ENCODE results near the gene LANCL2. TPM values are rescaled to one million over a fixed set of nuclear protein-coding genes. Genes with fewer than 3 reads are reported as not detected.
A peak's percentile ranks its signal among the peaks of the same experiment; 100 is the strongest.
"Not testable (repeated sequence)": the region's sequence is repeated elsewhere in the genome, so short reads cannot be mapped to it uniquely, and the experiment has no call there.

Gene LANCL2
- total and polyA plus RNA-seq, 10 donors = 4.7 to 13.5 (median 9.6) TPM

DNA sequence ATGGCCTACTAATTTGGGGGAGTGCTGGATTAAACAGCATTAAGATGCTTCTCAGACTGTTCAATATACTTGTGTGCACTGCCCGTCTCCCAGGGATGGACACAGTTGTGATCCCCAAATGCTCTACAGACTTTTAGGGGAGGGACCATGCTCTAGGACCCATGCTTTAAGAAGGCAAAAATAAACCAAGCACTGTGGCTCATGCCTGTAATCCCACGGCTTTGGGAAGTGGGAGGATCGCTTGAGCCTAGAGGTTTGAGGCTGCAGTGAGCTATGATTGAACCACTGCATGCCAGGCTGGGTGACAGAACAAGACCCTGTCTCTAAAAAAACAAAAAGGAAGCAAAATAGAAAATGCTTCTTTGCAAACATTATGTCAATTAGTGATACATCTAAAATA is 104.6 kb downstream of the LANCL2 start:
- Histone ChIP-seq H3K9me3 (no peaks in the 10 kb centered on the region), H3K4me1 (peaks cover 0 to 23% (median 8%) of the 10 kb centered on the region in 6 donors), H3K36me3 (peaks cover 0 to 85% (median 27%) of the 10 kb centered on the region in 6 donors), H3K27ac (peak overlapping the region in 5 of 8 donors; percentile 6 to 77 (median 42)), H3K27me3 (replicated peaks in 1 of 7) (no peaks in the 10 kb centered on the region), H3K4me3 (no peak overlapping the region)
- WGBS, 5 donors = 54 to 80% (median 57%) methylated on average over 3 of the region's 3 CpGs
- no peak for DNase-seq
- TF ChIP-seq, protein P1, sequence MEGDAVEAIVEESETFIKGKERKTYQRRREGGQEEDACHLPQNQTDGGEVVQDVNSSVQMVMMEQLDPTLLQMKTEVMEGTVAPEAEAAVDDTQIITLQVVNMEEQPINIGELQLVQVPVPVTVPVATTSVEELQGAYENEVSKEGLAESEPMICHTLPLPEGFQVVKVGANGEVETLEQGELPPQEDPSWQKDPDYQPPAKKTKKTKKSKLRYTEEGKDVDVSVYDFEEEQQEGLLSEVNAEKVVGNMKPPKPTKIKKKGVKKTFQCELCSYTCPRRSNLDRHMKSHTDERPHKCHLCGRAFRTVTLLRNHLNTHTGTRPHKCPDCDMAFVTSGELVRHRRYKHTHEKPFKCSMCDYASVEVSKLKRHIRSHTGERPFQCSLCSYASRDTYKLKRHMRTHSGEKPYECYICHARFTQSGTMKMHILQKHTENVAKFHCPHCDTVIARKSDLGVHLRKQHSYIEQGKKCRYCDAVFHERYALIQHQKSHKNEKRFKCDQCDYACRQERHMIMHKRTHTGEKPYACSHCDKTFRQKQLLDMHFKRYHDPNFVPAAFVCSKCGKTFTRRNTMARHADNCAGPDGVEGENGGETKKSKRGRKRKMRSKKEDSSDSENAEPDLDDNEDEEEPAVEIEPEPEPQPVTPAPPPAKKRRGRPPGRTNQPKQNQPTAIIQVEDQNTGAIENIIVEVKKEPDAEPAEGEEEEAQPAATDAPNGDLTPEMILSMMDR (IDR thresholded peaks at IDR 0.05 in 8 of 11, conservative IDR thresholded peaks at IDR 0.05 in 3 of 11) = no peak
- TF ChIP-seq POLR2AphosphoS5 (IDR thresholded peaks at IDR 0.05) = no peak
- TF ChIP-seq POLR2A (IDR thresholded peaks at IDR 0.05) = no peak
- intact Hi-C loops (cut with DNase I; ENCODE audit: low total_unique reads) = no loop called here

DNA sequence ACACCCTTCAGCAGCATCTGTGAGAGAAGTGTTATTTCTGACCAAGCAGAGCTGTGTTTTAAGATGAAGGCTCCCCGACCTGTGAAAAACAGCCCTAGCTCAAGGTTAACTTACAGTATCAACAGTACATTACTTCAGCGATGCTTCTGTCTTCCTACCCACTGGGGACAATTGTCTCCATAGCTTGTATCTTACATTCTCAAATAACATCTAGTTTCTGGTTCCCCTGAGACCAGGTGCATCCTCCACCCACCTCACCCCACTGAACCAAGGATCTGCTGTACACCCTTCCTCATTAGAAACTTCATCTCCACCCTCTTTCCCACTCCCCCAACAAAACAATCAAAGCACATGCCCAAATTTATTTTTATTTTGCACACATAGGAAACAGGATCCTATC is 105.1 kb downstream of the LANCL2 start:
- peaks cover 0 to 27% (median 13%) of the 10 kb centered on the region in 6 donors for H3K4me1 ChIP-seq
- H3K27me3 ChIP-seq (replicated peaks in 1 of 7) = no peaks in the 10 kb centered on the region
- no peaks in the 10 kb centered on the region for H3K9me3 ChIP-seq
- H3K4me3 ChIP-seq = no peak overlapping the region
- H3K36me3 ChIP-seq = peaks cover 0 to 85% (median 21%) of the 10 kb centered on the region in 6 donors
- H3K27ac ChIP-seq = peak overlapping the region in 5 of 8 donors; percentile 6 to 77 (median 42)
- intact Hi-C loops (cut with DNase I; ENCODE audit: low total_unique reads) = no loop called here
- 42 to 80% (median 75%) methylated on average over 2 of the region's 2 CpGs for WGBS, 5 donors
- DNase-seq = no peak
- TF ChIP-seq POLR2AphosphoS5 (IDR thresholded peaks at IDR 0.05) = no peak
- TF ChIP-seq POLR2A (IDR thresholded peaks at IDR 0.05) = no peak
- TF ChIP-seq, protein P1 (IDR thresholded peaks at IDR 0.05 in 8 of 11, conservative IDR thresholded peaks at IDR 0.05 in 3 of 11) = no peak

DNA sequence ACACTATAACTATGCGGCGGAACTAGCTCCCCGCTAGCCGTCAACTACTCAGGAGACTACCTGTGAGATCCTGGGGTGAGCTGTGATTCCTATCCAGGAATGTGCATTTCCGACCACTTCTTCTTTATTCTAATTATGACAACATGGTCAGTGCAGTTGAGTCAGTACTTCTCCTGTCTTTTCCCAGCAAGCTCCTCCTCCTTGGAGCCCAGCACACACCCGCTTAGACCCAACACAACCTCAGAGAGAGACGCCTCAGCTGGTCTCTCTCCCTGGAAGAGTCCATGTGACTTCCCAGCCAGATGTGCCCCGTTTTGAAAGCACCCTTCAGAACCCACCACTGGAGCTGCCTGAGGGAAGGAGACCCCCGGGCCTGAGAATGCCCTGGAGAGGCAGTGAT is 106.5 kb downstream of the LANCL2 start:
- H3K27me3 ChIP-seq (replicated peaks in 1 of 7); H3K27ac ChIP-seq; intact Hi-C loops (cut with DNase I; ENCODE audit: low total_unique reads); DNase-seq; H3K9me3 ChIP-seq; H3K4me3 ChIP-seq: not testable (repeated sequence)
- whole genome bisulfite sequencing, 5 donors = 87 to 100% (median 90%) methylated on average over 1 to 4 of the region's 9 CpGs
- peaks cover 0 to 85% (median 19%) of the 10 kb centered on the region in 6 donors for H3K36me3 ChIP-seq
- H3K4me1 ChIP-seq = peaks cover 0 to 41% (median 23%) of the 10 kb centered on the region in 6 donors

- WGBS, 5 donors = 98 to 100% (median 100%) methylated on average over 1 to 6 of the region's 14 CpGs; no CpG with 5 or more reads in 2 of the 5 donors
- Histone ChIP-seq H3K36me3 (peaks cover 0 to 85% (median 19%) of the 10 kb centered on the region in 6 donors), H3K4me1 (peaks cover 0 to 45% (median 23%) of the 10 kb centered on the region in 6 donors)
- H3K4me3 ChIP-seq; H3K9me3 ChIP-seq; intact Hi-C loops (cut with DNase I; ENCODE audit: low total_unique reads); H3K27ac ChIP-seq; H3K27me3 ChIP-seq (replicated peaks in 1 of 7); DNase-seq: not testable (repeated sequence)
Observed at GRCh38 chr7:55472406-55472805, 107.3 kb downstream of the LANCL2 start.

DNA sequence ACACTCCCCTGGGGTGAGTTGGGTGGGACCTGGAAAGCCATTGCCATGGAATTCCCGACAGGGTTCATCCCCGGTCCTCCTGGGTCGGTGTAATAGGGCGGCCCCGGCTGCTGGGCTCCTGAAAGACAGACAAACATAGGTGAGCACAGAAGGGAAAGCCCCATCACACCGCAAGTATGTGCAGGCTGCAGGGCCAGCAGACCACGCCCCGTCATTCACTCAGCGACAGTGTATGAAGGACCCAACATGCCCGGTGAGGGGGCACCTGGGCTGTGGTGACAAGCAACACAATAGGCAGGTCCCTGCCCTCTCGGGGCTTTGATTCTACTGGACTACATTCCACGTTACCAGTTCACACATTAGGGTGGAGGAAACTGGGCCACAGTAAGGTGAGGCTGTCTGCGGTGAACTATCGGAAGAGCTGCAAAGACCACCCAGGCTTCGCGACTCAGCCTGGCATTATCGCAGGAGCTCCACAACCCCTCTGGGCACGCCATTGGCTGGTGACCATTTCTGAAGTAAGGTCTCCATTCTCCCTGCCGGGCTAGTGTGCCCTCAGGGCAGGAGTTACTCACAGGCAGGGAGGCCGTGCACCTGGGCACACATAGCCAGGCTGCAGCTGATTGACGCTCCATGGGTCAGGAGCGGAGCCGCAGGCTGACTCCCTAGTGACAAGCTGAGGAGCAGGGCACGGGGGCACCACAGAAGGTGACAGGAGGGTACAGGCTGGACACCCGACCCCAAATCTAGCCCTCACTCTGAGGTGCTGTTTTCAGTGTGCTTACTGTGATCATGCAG is 108.0 kb downstream of the LANCL2 start:
- H3K27ac ChIP-seq = peak overlapping the region in 1 of 8 donors; percentile 27
- DNase-seq = peak; percentile 69
- TF ChIP-seq POLR2A (IDR thresholded peaks at IDR 0.05) = no peak
- TF ChIP-seq POLR2AphosphoS5 (IDR thresholded peaks at IDR 0.05) = no peak
- TF ChIP-seq, protein P1 (IDR thresholded peaks at IDR 0.05 in 8 of 11, conservative IDR thresholded peaks at IDR 0.05 in 3 of 11) = no peak
- H3K27me3 ChIP-seq (replicated peaks in 1 of 7) = no peaks in the 10 kb centered on the region
- peaks cover 0 to 85% (median 17%) of the 10 kb centered on the region in 6 donors for H3K36me3 ChIP-seq
- 88 to 93% (median 90%) methylated on average over 17 to 25 of the region's 25 CpGs for WGBS, 5 donors
- H3K9me3 ChIP-seq = no peaks in the 10 kb centered on the region
- H3K4me3 ChIP-seq = no peak overlapping the region
- H3K4me1 ChIP-seq = peaks cover 0 to 50% (median 23%) of the 10 kb centered on the region in 6 donors
- intact Hi-C loops (cut with DNase I; ENCODE audit: low total_unique reads) = no loop called here
